Measurements from ENCODE around the gene TFRC.

- TF ChIP-seq ZNF671 (CRISPR knock-in tag; IDR thresholded peaks at IDR 0.05) (no peak), CTCF (IDR thresholded peaks at IDR 0.05) (no peak), JUN (CRISPR knock-in tag; IDR thresholded peaks at IDR 0.05) (no peak), SP1 (CRISPR knock-in tag; conservative IDR thresholded peaks at IDR 0.05) (no peak), FOXK1 (CRISPR knock-in tag; IDR thresholded peaks at IDR 0.05) (no peak)
Measured at GRCh38 chr3:196008929-196009328, 73.0 kb downstream of the TFRC start.

All from WTC11 (cell line).